Panc1 (cell line): ENCODE data around the gene TMEM52. TPM values are rescaled to one million over a fixed set of nuclear protein-coding genes. Genes with fewer than 3 reads are reported as not detected.

Experiments used
- ATAC-seq: fragments of 200-7000 bp; cut with Tn5 transposase; 2 replicates; pipeline ENCODE4 v1.9.1; 2020; ENCODE audit warnings: mild to moderate bottlenecking, moderate library complexity
- BruUV-seq: library from RNA; stranded (reverse); fragments of 400-500 nt; replicated peaks from 2 replicates; lab custom pipeline; 2021; lab: Mats Ljungman, UMichigan
- CTCF ChIA-PET: fragments of 300-600 bp; sonication (Branson Sonifier 250); formaldehyde crosslinking; loops from one replicate; lab custom pipeline; 2022; ENCODE audit warnings: antibody characterized with exemption; lab: Charles Lee
- POLR2A ChIA-PET: fragments of 300-600 bp; sonication (Branson Sonifier 250); formaldehyde crosslinking; loops from one replicate; lab custom pipeline; 2022; ENCODE audit warnings: antibody characterized with exemption; lab: Charles Lee
- DNase-seq: peaks from one replicate; pipeline ENCODE4 v3.0.0-alpha.2; 2010; ENCODE audit warnings: low read depth, low spot score
- H3K27ac ChIP-seq: 2 replicates; pipeline ENCODE4 v1.5.1; 2011; ENCODE audit warnings: mild to moderate bottlenecking, low read length, inconsistent platforms
- H3K27me3 ChIP-seq: fragments of 200-500 bp; sonication (Bioruptor generic); 2 replicates; pipeline ENCODE4 v1.6.0; 2014; ENCODE audit warnings: low read length, inconsistent platforms; ENCODE audit not compliant: control insufficient read depth, insufficient read depth
- H3K36me3 ChIP-seq: fragments of 200-500 bp; sonication (Bioruptor generic); 2 replicates; pipeline ENCODE4 v1.5.1; 2014; ENCODE audit warnings: inconsistent platforms, mild to moderate bottlenecking, low read length, moderate library complexity; ENCODE audit not compliant: control insufficient read depth, insufficient read depth
- H3K4me1 ChIP-seq: 2 replicates; pipeline ENCODE4 v1.5.1; 2011; ENCODE audit warnings: inconsistent platforms, mild to moderate bottlenecking, low read length, moderate library complexity; ENCODE audit not compliant: control insufficient read depth, insufficient read depth
- H3K4me3 ChIP-seq, 2 experiments: 2 replicates each; pipeline ENCODE4 v1.5.1; 2011 to 2012; ENCODE audit warnings: low read depth in 2 of 2, low read length in 2 of 2, mild to moderate bottlenecking in 2 of 2, inconsistent platforms in 1 of 2, moderate library complexity in 1 of 2
- H3K9me3 ChIP-seq: fragments of 200-500 bp; sonication (Bioruptor generic); 2 replicates; pipeline ENCODE4 v1.5.1; 2014; ENCODE audit warnings: low read depth, mild to moderate bottlenecking, inconsistent platforms, low read length, moderate library complexity; ENCODE audit not compliant: control insufficient read depth, insufficient read depth
- POLR2AphosphoS5 ChIP-seq: IDR thresholded peaks from 2 replicates; pipeline ENCODE4 v1.6.1; 2012; ENCODE audit warnings: mild to moderate bottlenecking, low read depth, low read length, moderate library complexity
- SIN3A ChIP-seq: IDR thresholded peaks from 2 replicates; pipeline ENCODE4 v1.6.1; 2012; ENCODE audit warnings: low read depth, mild to moderate bottlenecking, low read length, moderate library complexity, borderline replicate concordance; ENCODE audit not compliant: insufficient read depth
- TCF7L2 ChIP-seq: IDR thresholded peaks from 2 replicates; pipeline ENCODE4 v1.6.1; 2011; ENCODE audit warnings: mild to moderate bottlenecking, low read depth, low read length, inconsistent platforms
- in situ Hi-C: cut with HindIII; loops from 2 replicates; pipeline ENCODE4 v1.10.0; 2016; ENCODE audit warnings: low sequenced_read_pairs, low pct_unique_long_range_greater_than_20kb
- intact Hi-C: fragments of 100-400 bp; cut with micrococcal nuclease; formaldehyde crosslinking; loops from one replicate; pipeline ENCODE4 v1.10.0; 2022; ENCODE audit not compliant: unreplicated experiment
- total RNA-seq: library from RNA; stranded (reverse); gene quantifications from one replicate; pipeline ENCODE4 v1.2.1, GENCODE V29; 2021; ENCODE audit not compliant: unreplicated experiment
- TF ChIP-seq, protein P1 (sequence below), 2 experiments: IDR thresholded peaks; 2 replicates each; pipeline ENCODE4 v1.6.1; 2011 to 2012; ENCODE audit warnings: low read depth in 2 of 2, control low read depth in 1 of 2, low read length in 1 of 2, mild to moderate bottlenecking in 1 of 2, moderate library complexity in 1 of 2; ENCODE audit not compliant: insufficient read depth in 1 of 2
- TF ChIP-seq, protein P2 (sequence below): fragments of 450-650 bp; IDR thresholded peaks from 2 replicates; pipeline ENCODE4 v1.5.1; 2017; ENCODE audit warnings: mild to moderate bottlenecking

Gene TMEM52
- total RNA-seq, 1 experiment from 2014 or later = 2.5 TPM

DNA sequence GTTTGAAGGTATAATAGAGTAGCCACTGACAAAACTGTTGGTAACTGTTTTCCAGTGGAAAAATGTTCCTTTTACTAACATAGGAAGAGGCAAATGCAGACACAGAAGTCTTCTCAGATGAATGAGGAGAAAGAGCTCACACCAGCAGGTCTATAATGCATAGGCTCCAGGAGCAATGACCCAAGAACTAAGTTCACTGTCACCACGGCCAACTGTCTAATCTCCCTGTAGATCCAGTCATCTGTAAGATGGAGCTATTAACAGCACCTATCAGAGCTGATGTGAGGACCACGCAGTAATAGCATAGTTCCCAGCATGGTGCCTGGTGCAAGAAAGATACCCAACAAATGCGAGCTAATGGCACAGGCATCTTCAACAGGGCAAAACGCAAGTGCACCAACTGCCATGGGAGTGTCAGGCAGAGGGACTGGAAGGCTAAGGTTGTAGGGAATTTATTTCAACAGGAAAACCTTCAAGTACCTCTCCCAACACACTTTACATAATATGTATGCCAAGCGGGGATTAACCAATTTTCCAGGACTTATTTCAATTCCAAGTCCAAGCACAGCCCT is 41.1 kb downstream of the TMEM52 start:
- Histone ChIP-seq H3K27ac (no peak overlapping the region), H3K4me1 (peaks cover 7% of the 10 kb centered on the region; the same call in 1 of the 2 replicates), H3K27me3 (no peaks in the 10 kb centered on the region), H3K4me3 (no peak overlapping the region), H3K9me3 (no peaks in the 10 kb centered on the region), H3K36me3 (no peaks in the 10 kb centered on the region)
- TF ChIP-seq TCF7L2 = no peak
- TF ChIP-seq, protein P1, sequence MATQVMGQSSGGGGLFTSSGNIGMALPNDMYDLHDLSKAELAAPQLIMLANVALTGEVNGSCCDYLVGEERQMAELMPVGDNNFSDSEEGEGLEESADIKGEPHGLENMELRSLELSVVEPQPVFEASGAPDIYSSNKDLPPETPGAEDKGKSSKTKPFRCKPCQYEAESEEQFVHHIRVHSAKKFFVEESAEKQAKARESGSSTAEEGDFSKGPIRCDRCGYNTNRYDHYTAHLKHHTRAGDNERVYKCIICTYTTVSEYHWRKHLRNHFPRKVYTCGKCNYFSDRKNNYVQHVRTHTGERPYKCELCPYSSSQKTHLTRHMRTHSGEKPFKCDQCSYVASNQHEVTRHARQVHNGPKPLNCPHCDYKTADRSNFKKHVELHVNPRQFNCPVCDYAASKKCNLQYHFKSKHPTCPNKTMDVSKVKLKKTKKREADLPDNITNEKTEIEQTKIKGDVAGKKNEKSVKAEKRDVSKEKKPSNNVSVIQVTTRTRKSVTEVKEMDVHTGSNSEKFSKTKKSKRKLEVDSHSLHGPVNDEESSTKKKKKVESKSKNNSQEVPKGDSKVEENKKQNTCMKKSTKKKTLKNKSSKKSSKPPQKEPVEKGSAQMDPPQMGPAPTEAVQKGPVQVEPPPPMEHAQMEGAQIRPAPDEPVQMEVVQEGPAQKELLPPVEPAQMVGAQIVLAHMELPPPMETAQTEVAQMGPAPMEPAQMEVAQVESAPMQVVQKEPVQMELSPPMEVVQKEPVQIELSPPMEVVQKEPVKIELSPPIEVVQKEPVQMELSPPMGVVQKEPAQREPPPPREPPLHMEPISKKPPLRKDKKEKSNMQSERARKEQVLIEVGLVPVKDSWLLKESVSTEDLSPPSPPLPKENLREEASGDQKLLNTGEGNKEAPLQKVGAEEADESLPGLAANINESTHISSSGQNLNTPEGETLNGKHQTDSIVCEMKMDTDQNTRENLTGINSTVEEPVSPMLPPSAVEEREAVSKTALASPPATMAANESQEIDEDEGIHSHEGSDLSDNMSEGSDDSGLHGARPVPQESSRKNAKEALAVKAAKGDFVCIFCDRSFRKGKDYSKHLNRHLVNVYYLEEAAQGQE (IDR thresholded peaks at IDR 0.05; ENCODE audit: insufficient read depth in 1 of 2, low read depth in 2 of 2, low read length in 1 of 2) = no peak
- no peak for TF ChIP-seq SIN3A
- TF ChIP-seq, protein P2, sequence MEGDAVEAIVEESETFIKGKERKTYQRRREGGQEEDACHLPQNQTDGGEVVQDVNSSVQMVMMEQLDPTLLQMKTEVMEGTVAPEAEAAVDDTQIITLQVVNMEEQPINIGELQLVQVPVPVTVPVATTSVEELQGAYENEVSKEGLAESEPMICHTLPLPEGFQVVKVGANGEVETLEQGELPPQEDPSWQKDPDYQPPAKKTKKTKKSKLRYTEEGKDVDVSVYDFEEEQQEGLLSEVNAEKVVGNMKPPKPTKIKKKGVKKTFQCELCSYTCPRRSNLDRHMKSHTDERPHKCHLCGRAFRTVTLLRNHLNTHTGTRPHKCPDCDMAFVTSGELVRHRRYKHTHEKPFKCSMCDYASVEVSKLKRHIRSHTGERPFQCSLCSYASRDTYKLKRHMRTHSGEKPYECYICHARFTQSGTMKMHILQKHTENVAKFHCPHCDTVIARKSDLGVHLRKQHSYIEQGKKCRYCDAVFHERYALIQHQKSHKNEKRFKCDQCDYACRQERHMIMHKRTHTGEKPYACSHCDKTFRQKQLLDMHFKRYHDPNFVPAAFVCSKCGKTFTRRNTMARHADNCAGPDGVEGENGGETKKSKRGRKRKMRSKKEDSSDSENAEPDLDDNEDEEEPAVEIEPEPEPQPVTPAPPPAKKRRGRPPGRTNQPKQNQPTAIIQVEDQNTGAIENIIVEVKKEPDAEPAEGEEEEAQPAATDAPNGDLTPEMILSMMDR = no peak
- TF ChIP-seq POLR2AphosphoS5 = peak; percentile 36; the same call in 1 of the 2 replicates
- POLR2A ChIA-PET = no interaction called here
- DNase-seq (no peak), ATAC-seq (no peak; the same call in 1 of the 2 replicates)
- CTCF ChIA-PET = no interaction called here
- in situ Hi-C loops (no loop called here), intact Hi-C loops (no loop called here)
- BruUV-seq = no TSS peak

DNA sequence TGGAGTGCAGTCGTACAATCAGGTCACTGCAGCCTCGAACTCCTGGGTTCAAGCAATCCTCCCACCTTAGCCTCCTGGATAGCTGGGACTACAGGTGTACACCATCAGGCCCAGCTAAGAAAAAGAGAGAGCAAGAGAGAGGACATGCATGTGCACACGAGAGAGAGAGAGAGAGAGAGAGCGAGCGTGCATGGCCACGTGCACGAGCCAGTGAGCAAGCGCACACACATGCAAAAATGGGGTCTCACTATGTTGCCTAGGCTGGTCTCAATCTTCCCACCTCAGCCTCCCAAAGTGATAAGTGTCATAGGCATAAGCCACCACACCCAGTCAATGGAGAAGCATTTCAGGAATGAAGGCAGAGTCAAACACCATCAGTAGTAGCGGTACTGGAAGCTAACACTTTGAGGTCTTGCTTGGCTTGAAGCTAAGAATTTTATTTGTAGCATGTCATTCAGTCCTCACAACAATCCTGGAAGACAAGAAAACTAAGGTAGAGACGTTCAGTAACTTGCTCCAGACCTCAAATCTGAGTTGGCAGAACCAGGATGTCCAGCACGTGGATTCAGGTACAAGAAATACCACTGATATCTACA is 42.6 kb downstream of the TMEM52 start:
- ChIA-PET CTCF (no interaction called here), POLR2A (no interaction called here)
- intact Hi-C loops = no loop called here
- Histone ChIP-seq H3K9me3 (no peaks in the 10 kb centered on the region), H3K36me3 (no peaks in the 10 kb centered on the region), H3K27ac (no peak overlapping the region), H3K27me3 (no peaks in the 10 kb centered on the region), H3K4me1 (peaks cover 12% of the 10 kb centered on the region), H3K4me3 (no peak overlapping the region)
- DNase-seq (no peak), ATAC-seq (no peak)
- TF ChIP-seq, protein P2 = no peak
- TF ChIP-seq POLR2AphosphoS5 = no peak
- no peak for TF ChIP-seq SIN3A
- no peak for TF ChIP-seq TCF7L2
- TF ChIP-seq, protein P1 (IDR thresholded peaks at IDR 0.05; ENCODE audit: insufficient read depth in 1 of 2, low read depth in 2 of 2, low read length in 1 of 2) = no peak
- in situ Hi-C loops = no loop called here
- BruUV-seq = no TSS peak
